Muscle of leg (tissue), 11 donors: ENCODE results near the gene AGTRAP. TPM values are rescaled to one million over a fixed set of nuclear protein-coding genes. Genes with fewer than 3 reads are reported as not detected.

Source experiments
- DNase-seq: peaks from one replicate; pipeline ENCODE4 v3.0.0; 2013
- H3K27ac ChIP-seq: one replicate; pipeline ENCODE4 v1.5.1; 2013; ENCODE audit warnings: mild to moderate bottlenecking, low read length, control low read depth
- H3K27me3 ChIP-seq: one replicate; pipeline ENCODE4 v1.6.1; 2013; ENCODE audit warnings: low read length; ENCODE audit not compliant: control insufficient read depth, insufficient read depth
- H3K36me3 ChIP-seq: one replicate; pipeline ENCODE4 v1.6.1; 2013; ENCODE audit warnings: low read length; ENCODE audit not compliant: control insufficient read depth, insufficient read depth
- H3K4me1 ChIP-seq: one replicate; pipeline ENCODE4 v1.6.1; 2013; ENCODE audit warnings: low read length; ENCODE audit not compliant: control insufficient read depth, insufficient read depth
- H3K4me3 ChIP-seq: one replicate; pipeline ENCODE4 v1.5.1; 2013; ENCODE audit warnings: low read length, control low read depth
- H3K9me3 ChIP-seq: replicated peaks from 2 replicates; pipeline ENCODE4 v1.6.1; 2013; ENCODE audit warnings: low read depth, low read length; ENCODE audit not compliant: control insufficient read depth
- WGBS: methylation state at CpG from one replicate; pipeline ENCODE4 v1.1.5; 2013; ENCODE audit warnings: missing lambda C conversion rate; ENCODE audit not compliant: insufficient coverage; 5-methylcytosine and 5-hydroxymethylcytosine counted together
- polyA plus RNA-seq, 8 donors: library from polyadenylated mRNA; unstranded; fragments of 120-200 nt; gene quantifications; one replicate each; pipeline versions ENCODE4 v1.2.1 to v1.2.3, GENCODE V29; 2013; ENCODE audit warnings: inconsistent platforms in 1 of 8, low replicate concordance in 1 of 8; ENCODE audit not compliant: insufficient read length in 8 of 8, insufficient read depth in 1 of 8
- total RNA-seq: library from RNA; stranded (reverse); fragments of 120-200 nt; gene quantifications from one replicate; pipeline ENCODE4 v1.2.4, GENCODE V29; 2013

Gene AGTRAP
- total and polyA plus RNA-seq, 9 donors, result 14.8 to 24.8 (median 17.9) TPM

- DNase-seq, result no peak
- Histone ChIP-seq H3K27me3 (peaks cover 8% of the 10 kb centered on the region), H3K9me3 (no peaks in the 10 kb centered on the region), H3K4me1 (peaks cover 2% of the 10 kb centered on the region), H3K4me3 (no peak overlapping the region), H3K27ac (no peak overlapping the region), H3K36me3 (no peaks in the 10 kb centered on the region)
- no CpG with 5 or more reads among the region's 1 CpG for WGBS
Measured at GRCh38 chr1:11757047-11757446, 21.1 kb downstream of the AGTRAP start.

GRCh38 chr1:11759791-11760190 lies 23.9 kb downstream of the AGTRAP start:
- H3K36me3 ChIP-seq, result no peaks in the 10 kb centered on the region
- H3K27ac ChIP-seq, result no peak overlapping the region
- peaks cover 10% of the 10 kb centered on the region for H3K27me3 ChIP-seq
- H3K4me3 ChIP-seq, result no peak overlapping the region
- no peak for DNase-seq
- no peaks in the 10 kb centered on the region for H3K9me3 ChIP-seq
- H3K4me1 ChIP-seq, result peaks cover 5% of the 10 kb centered on the region
- no CpG with 5 or more reads among the region's 4 CpGs for WGBS

- Histone ChIP-seq H3K4me1 (peaks cover 5% of the 10 kb centered on the region), H3K4me3 (no peak overlapping the region), H3K9me3 (no peaks in the 10 kb centered on the region), H3K27me3 (peaks cover 10% of the 10 kb centered on the region), H3K36me3 (no peaks in the 10 kb centered on the region), H3K27ac (no peak overlapping the region)
- 69% methylated on average over 6 of the region's 6 CpGs for WGBS
- no peak for DNase-seq
Measured at GRCh38 chr1:11761285-11761684, 25.3 kb downstream of the AGTRAP start.

GRCh38 chr1:11761988-11762406 lies 26.1 kb downstream of the AGTRAP start, which contains the start of gene C1orf167:
Gene C1orf167 (plus strand): TSS chr1:11762193. CDS start chr1:11764401, 2,208 bp downstream.
- H3K27ac ChIP-seq, result no peak within 1 kb of the TSS
- peaks cover 5% of the 10 kb centered on the region for H3K4me1 ChIP-seq
- no peak for DNase-seq
- no peaks in the 10 kb centered on the region for H3K36me3 ChIP-seq
- H3K27me3 ChIP-seq, result peaks cover 10% of the 10 kb centered on the region
- 3% methylated on average over 29 of the region's 29 CpGs for WGBS
- no peaks in the 10 kb centered on the region for H3K9me3 ChIP-seq
- H3K4me3 ChIP-seq, result no peak within 1 kb of the TSS

- no peaks in the 10 kb centered on the region for H3K36me3 ChIP-seq
- H3K9me3 ChIP-seq, result no peaks in the 10 kb centered on the region
- 44% methylated on average over 3 of the region's 3 CpGs for WGBS
- peaks cover 17% of the 10 kb centered on the region for H3K4me1 ChIP-seq
- H3K27ac ChIP-seq, result no peak overlapping the region
- H3K4me3 ChIP-seq, result no peak overlapping the region
- peaks cover 10% of the 10 kb centered on the region for H3K27me3 ChIP-seq
- DNase-seq, result no peak
Measured at GRCh38 chr1:11764115-11764514, 28.2 kb downstream of the AGTRAP start.

- Histone ChIP-seq H3K36me3 (no peaks in the 10 kb centered on the region), H3K9me3 (no peaks in the 10 kb centered on the region)
- 46% methylated on average over 7 of the region's 7 CpGs for WGBS
Measured at GRCh38 chr1:11764519-11764918, 28.6 kb downstream of the AGTRAP start.

GRCh38 chr1:11765661-11766428 lies 29.9 kb downstream of the AGTRAP start:
- H3K27me3 ChIP-seq, result peaks cover 10% of the 10 kb centered on the region
- no peak for DNase-seq
- H3K27ac ChIP-seq, result no peak overlapping the region
- H3K9me3 ChIP-seq, result no peaks in the 10 kb centered on the region
- WGBS, result 78% methylated on average over 11 of the region's 19 CpGs
- H3K4me3 ChIP-seq, result no peak overlapping the region
- H3K4me1 ChIP-seq, result peaks cover 17% of the 10 kb centered on the region
- no peaks in the 10 kb centered on the region for H3K36me3 ChIP-seq

More at GRCh38 chr1:11764519-11764918, 28.6 kb downstream of the AGTRAP start:
- Histone ChIP-seq H3K27ac (no peak overlapping the region), H3K27me3 (peaks cover 10% of the 10 kb centered on the region), H3K4me1 (peaks cover 17% of the 10 kb centered on the region), H3K4me3 (no peak overlapping the region)
- no peak for DNase-seq

- H3K36me3 ChIP-seq, result no peaks in the 10 kb centered on the region
- no peaks in the 10 kb centered on the region for H3K9me3 ChIP-seq
- H3K27ac ChIP-seq, result no peak overlapping the region
- no peak for DNase-seq
- H3K4me1 ChIP-seq, result peaks cover 17% of the 10 kb centered on the region
- WGBS, result 47% methylated on average over 10 of the region's 14 CpGs
- H3K27me3 ChIP-seq, result peaks cover 8% of the 10 kb centered on the region
- no peak overlapping the region for H3K4me3 ChIP-seq
Measured at GRCh38 chr1:11766429-11766776, 30.5 kb downstream of the AGTRAP start.

GRCh38 chr1:11767922-11768704 lies 32.2 kb downstream of the AGTRAP start:
- 62% methylated on average over 12 of the region's 16 CpGs for WGBS
- Histone ChIP-seq H3K36me3 (no peaks in the 10 kb centered on the region), H3K4me3 (no peak overlapping the region), H3K27ac (no peak overlapping the region), H3K9me3 (no peaks in the 10 kb centered on the region), H3K4me1 (peaks cover 13% of the 10 kb centered on the region), H3K27me3 (no peaks in the 10 kb centered on the region)
- peak; percentile 63 for DNase-seq

GRCh38 chr1:11768821-11769220 lies 32.9 kb downstream of the AGTRAP start:
- Histone ChIP-seq H3K27me3 (no peaks in the 10 kb centered on the region), H3K4me3 (no peak overlapping the region), H3K36me3 (no peaks in the 10 kb centered on the region), H3K9me3 (no peaks in the 10 kb centered on the region), H3K4me1 (peaks cover 13% of the 10 kb centered on the region), H3K27ac (no peak overlapping the region)
- WGBS, result 60% methylated on average over 2 of the region's 4 CpGs
- no peak for DNase-seq
